WI38 (cell line): ENCODE measurements around the gene RABL6.
A peak's percentile ranks its signal among the peaks of the same experiment; 100 is the strongest.
"Not testable (repeated sequence)": the region's sequence is repeated elsewhere in the genome, so short reads cannot be mapped to it uniquely, and the experiment has no call there.

Experiments used
- H3K4me3 ChIP-seq: 2 replicates; pipeline ENCODE4 v1.5.1; 2011; ENCODE audit warnings: low read depth, mild to moderate bottlenecking, control low read depth, low read length
- CTCF ChIP-seq: IDR thresholded peaks from 2 replicates; pipeline ENCODE4 v1.5.1; 2012; ENCODE audit warnings: low read depth, mild to moderate bottlenecking, control low read depth, low read length

Gene RABL6

GRCh38 chr9:136779808-136780207 is 27.9 kb upstream of the RABL6 start:
- no peak for TF ChIP-seq CTCF

GRCh38 chr9:136782452-136782851 is 25.3 kb upstream of the RABL6 start:
- no peak for TF ChIP-seq CTCF
- no peak overlapping the region for H3K4me3 ChIP-seq

More at GRCh38 chr9:136779808-136780207, 27.9 kb upstream of the RABL6 start:
- no peak overlapping the region for H3K4me3 ChIP-seq

- no peak overlapping the region for H3K4me3 ChIP-seq
- 0 out of 2 replicates have a peak, but pooled peaks have one; percentile 3 for TF ChIP-seq CTCF
Observed at GRCh38 chr9:136784249-136784996, 23.3 kb upstream of the RABL6 start.

DNA sequence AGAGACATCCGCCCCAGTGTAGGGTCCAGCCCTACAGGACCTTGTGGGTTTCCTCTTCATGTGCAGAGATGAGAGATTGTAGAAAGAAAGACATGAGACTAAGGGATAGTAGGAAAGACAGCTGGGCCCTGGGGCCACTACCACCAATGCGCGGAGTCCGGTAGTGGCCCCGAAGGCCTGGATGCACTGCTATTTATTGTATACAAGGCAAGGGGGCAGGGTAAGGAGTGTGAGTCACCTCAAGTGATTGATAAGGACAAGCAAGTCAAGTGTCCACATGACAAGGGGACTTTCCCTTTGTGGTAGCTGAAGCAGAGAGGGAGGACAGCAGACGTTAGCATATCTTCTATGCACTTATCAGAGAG is 22.8 kb upstream of the RABL6 start:
- TF ChIP-seq CTCF, result no peak
- H3K4me3 ChIP-seq, result no peak overlapping the region

GRCh38 chr9:136785565-136786355 is 22.0 kb upstream of the RABL6 start:
- not testable (repeated sequence) for H3K4me3 ChIP-seq

- TF ChIP-seq CTCF, result no peak
- H3K4me3 ChIP-seq, result no peak overlapping the region
Observed at GRCh38 chr9:136786451-136786850, 21.3 kb upstream of the RABL6 start.

DNA sequence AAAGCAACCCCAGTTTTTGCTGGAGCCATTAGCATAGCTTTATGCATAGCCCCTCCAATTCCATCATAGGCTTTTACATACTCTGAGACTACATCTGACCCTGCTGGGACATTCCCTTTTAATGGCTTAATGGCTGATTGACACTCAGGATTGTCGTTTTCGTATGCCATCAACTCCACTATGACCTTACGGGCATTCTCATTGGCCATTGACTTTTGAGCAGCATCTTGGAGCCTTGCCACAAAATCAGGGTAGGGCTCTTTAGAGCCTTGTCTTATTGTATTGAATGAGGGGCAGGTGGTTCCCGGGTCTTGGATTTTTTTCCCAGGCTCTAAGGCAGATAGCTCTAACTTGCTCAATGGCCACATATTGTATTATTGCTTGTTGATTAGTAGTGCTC is 20.8 kb upstream of the RABL6 start:
- H3K4me3 ChIP-seq, result not testable (repeated sequence)

DNA sequence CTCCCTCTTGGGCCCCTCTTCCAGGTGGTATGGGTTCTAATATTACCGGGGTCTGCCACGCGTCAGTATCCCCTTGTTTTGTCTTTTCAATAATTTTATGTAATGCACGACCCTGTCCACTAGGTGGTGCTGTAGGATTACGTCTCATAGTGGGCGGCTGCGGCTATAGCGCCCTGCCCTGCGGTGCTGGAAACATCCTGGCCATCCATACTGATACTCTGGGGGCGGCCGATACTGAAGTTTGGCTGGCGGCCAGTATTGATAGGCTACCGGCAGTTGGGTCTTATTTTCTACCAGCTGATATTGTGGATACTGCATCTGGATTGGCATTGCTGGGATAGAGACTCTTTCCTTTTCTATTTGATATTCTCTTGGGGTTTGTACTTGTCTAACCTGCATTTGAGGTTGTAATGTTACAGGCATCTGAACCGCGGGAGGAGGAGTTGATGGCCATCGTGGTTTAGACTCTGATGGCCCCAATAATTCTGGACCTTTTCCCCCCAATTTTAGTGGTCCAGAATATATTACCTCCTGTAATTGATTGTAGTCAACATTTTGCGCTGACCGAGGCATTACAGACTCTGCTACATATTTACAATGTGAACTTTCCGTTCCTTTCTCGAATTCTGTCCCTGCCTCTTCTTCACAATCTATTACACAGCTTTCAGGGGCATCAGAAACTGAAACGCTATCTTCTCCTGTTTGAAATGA is 19.9 kb upstream of the RABL6 start:
- TF ChIP-seq CTCF, result peak; percentile 64
- no peak overlapping the region for H3K4me3 ChIP-seq

GRCh38 chr9:136788644-136789522 is 18.9 kb upstream of the RABL6 start:
- not testable (repeated sequence) for H3K4me3 ChIP-seq
